K562 (cell line): Measurements from ENCODE around the gene PPP1R12C. TPM values are rescaled to one million over a fixed set of nuclear protein-coding genes. Genes with fewer than 3 reads are reported as not detected.

Experiments used
- ATAC-seq: fragments of 200-7000 bp; cut with Tn5 transposase; 3 replicates; pipeline ENCODE4 v1.9.1; 2020; ENCODE audit warnings: moderate library complexity
- BruUV-seq: library from RNA; stranded (reverse); fragments of 400-500 nt; replicated peaks from 2 replicates; lab custom pipeline; 2021; lab: Mats Ljungman, UMichigan
- CTCF ChIA-PET: fragments of 300-600 bp; formaldehyde crosslinking; extraction: SDS; loops from one replicate; lab custom pipeline; 2021; ENCODE audit warnings: low intra/inter-chr PET ratio; lab: Yijun Ruan, JAX
- POLR2A ChIA-PET: fragments of 300-600, 350-650 bp; sonication (Branson Sonifier 250); formaldehyde crosslinking; extraction: SDS; loops from one replicate; lab custom pipeline; 2021; ENCODE audit warnings: antibody characterized with exemption, inconsistent platforms; lab: Yijun Ruan, JAX
- DNase-seq, 4 experiments: peaks; one replicate each; pipeline versions ENCODE4 v3.0.0 to v3.0.0-alpha.2; 2011 to 2018; ENCODE audit warnings: low spot score in 3 of 4, mixed read lengths in 3 of 4; ENCODE audit errors: extremely low read depth in 1 of 4
- FAIRE-seq: peaks from 2 replicates; lab custom pipeline; 2011; peaks lifted over from hg19 to GRCh38; lab: Jason Lieb, UNC
- H2AFZ ChIP-seq: 2 replicates; pipeline ENCODE4 v1.6.0; 2011; ENCODE audit warnings: low read depth, low read length, control low read depth, inconsistent platforms
- H3K27ac ChIP-seq: fragments of 200-600 bp; 3 replicates; pipeline ENCODE4 v1.8.0; 2011; ENCODE audit warnings: low read depth, mild to moderate bottlenecking, control low read depth, inconsistent platforms, low read length, moderate library complexity, mixed read lengths; ENCODE audit errors: extremely low read depth
- H3K27me3 ChIP-seq, 2 experiments: fragments of 300-600 bp in 1 of 2; 2 replicates in 1 of 2; 3 replicates in 1 of 2; pipeline versions ENCODE4 v1.6.0 to v1.8.0; 2011; ENCODE audit warnings: inconsistent platforms in 2 of 2, low read length in 2 of 2, mild to moderate bottlenecking in 1 of 2, mixed read lengths in 1 of 2, moderate library complexity in 1 of 2; ENCODE audit not compliant: control insufficient read depth in 2 of 2, insufficient read depth in 2 of 2
- H3K36me3 ChIP-seq: fragments of 300-600 bp; 3 replicates; pipeline ENCODE4 v1.8.0; 2011; ENCODE audit warnings: mild to moderate bottlenecking, low read length, inconsistent platforms; ENCODE audit not compliant: control insufficient read depth, insufficient read depth
- H3K4me1 ChIP-seq, 2 experiments: fragments of 200-600 bp in 1 of 2; replicated peaks in 1 of 2; 2 replicates in 1 of 2; 3 replicates in 1 of 2; pipeline versions ENCODE4 v1.5.1 to v1.8.0; 2011; ENCODE audit warnings: inconsistent platforms in 2 of 2, low read length in 2 of 2, mild to moderate bottlenecking in 1 of 2, mixed read lengths in 1 of 2, moderate library complexity in 1 of 2; ENCODE audit not compliant: control insufficient read depth in 2 of 2, insufficient read depth in 2 of 2
- H3K4me2 ChIP-seq: 2 replicates; pipeline ENCODE4 v1.6.1; 2011; ENCODE audit warnings: low read length, control low read depth, inconsistent platforms, mixed read lengths; ENCODE audit not compliant: insufficient read depth
- H3K4me3 ChIP-seq: fragments of 200-600 bp; sonication (generic), shearing (Covaris generic); 2 replicates; pipeline ENCODE4 v1.5.1; 2016; ENCODE audit warnings: control low read depth, inconsistent platforms
- H3K79me2 ChIP-seq: fragments of 200-600 bp; 3 replicates; pipeline ENCODE4 v1.8.0; 2011; ENCODE audit warnings: low read length, inconsistent platforms; ENCODE audit not compliant: control insufficient read depth, insufficient read depth
- H3K9ac ChIP-seq, 2 experiments: 2 replicates each; pipeline versions ENCODE4 v1.6.0 to v1.6.1; 2011; ENCODE audit warnings: low read depth in 2 of 2, low read length in 2 of 2, control low read depth in 1 of 2, inconsistent platforms in 1 of 2, mild to moderate bottlenecking in 1 of 2, mixed read lengths in 1 of 2; ENCODE audit not compliant: insufficient read depth in 1 of 2
- H3K9me1 ChIP-seq: one replicate; pipeline ENCODE4 v1.6.0; 2011; ENCODE audit warnings: inconsistent platforms, mild to moderate bottlenecking, low read length, moderate library complexity; ENCODE audit not compliant: control insufficient read depth, insufficient read depth
- H3K9me3 ChIP-seq: replicated peaks from 2 replicates; pipeline ENCODE4 v1.5.1; 2011; ENCODE audit warnings: low read depth, low read length, inconsistent platforms; ENCODE audit not compliant: control insufficient read depth, insufficient read depth
- H4K20me1 ChIP-seq: replicated peaks from 2 replicates; pipeline ENCODE4 v1.6.1; 2011; ENCODE audit warnings: low read length, inconsistent platforms, mixed read lengths; ENCODE audit not compliant: control insufficient read depth, insufficient read depth
- CBX1 ChIP-seq: sonication (generic); IDR thresholded peaks from 2 replicates; pipeline ENCODE4 v1.6.1; 2016; ENCODE audit warnings: antibody characterized with exemption, low read depth, mild to moderate bottlenecking
- CREM ChIP-seq: IDR thresholded peaks from 2 replicates; pipeline ENCODE4 v1.6.1; 2014; ENCODE audit warnings: antibody characterized with exemption, low read depth
- ILK ChIP-seq: fragments of 450-650 bp; IDR thresholded peaks from 2 replicates; pipeline ENCODE4 v1.6.1; 2016; ENCODE audit warnings: missing genetic modification characterization, low read depth, mild to moderate bottlenecking, missing compliant biosample characterization, moderate library complexity, borderline replicate concordance
- MEF2D ChIP-seq: conservative IDR thresholded peaks from 2 replicates; pipeline ENCODE4 v1.6.1; 2016; ENCODE audit warnings: low read depth, missing genetic modification characterization, missing compliant biosample characterization
- MTA2 ChIP-seq: fragments of 450-650 bp; IDR thresholded peaks from 2 replicates; pipeline ENCODE4 v1.6.1; 2016; ENCODE audit warnings: low read depth
- NFIC ChIP-seq: fragments of 450-650 bp; IDR thresholded peaks from 2 replicates; pipeline ENCODE4 v1.6.1; 2017; ENCODE audit warnings: mild to moderate bottlenecking, inconsistent platforms
- NR2C2 ChIP-seq, 2 experiments: fragments of 200-800 bp in 1 of 2; sonication (Bioruptor generic) in 1 of 2; sonication (generic) in 1 of 2; formaldehyde crosslinking in 1 of 2; IDR thresholded peaks; 2 replicates each; pipeline versions ENCODE4 v1.6.1 to v1.8.0; 2016 to 2022; ENCODE audit warnings: mild to moderate bottlenecking in 1 of 2, missing compliant biosample characterization in 1 of 2, missing genetic modification characterization in 1 of 2, missing genetic modification reagents in 1 of 2
- NR2F6 ChIP-seq: fragments of 450-650 bp; formaldehyde crosslinking; IDR thresholded peaks from 2 replicates; pipeline ENCODE4 v1.4.0; 2020; ENCODE audit warnings: mild to moderate bottlenecking
- PTTG1 ChIP-seq: fragments of 450-650 bp; IDR thresholded peaks from 2 replicates; pipeline ENCODE4 v1.6.1; 2016; ENCODE audit warnings: low read depth, mild to moderate bottlenecking, missing genetic modification characterization, missing compliant biosample characterization
- RAD51 ChIP-seq: fragments of 450-650 bp; IDR thresholded peaks from 2 replicates; pipeline ENCODE4 v1.7.1; 2016; ENCODE audit warnings: low read depth, mild to moderate bottlenecking, borderline replicate concordance
- RBBP5 ChIP-seq: fragments of 200-600 bp; sonication (generic); IDR thresholded peaks from 2 replicates; pipeline ENCODE4 v1.6.1; 2012; ENCODE audit warnings: borderline replicate concordance, mild to moderate bottlenecking, low read length, control low read depth, inconsistent platforms; ENCODE audit not compliant: insufficient read depth, poor library complexity, severe bottlenecking
- RBM22 ChIP-seq: fragments of 200-400 bp; formaldehyde crosslinking; IDR thresholded peaks from 2 replicates; pipeline ENCODE4 v1.6.1; 2018; ENCODE audit warnings: low read length, low read depth; ENCODE audit not compliant: poor library complexity, severe bottlenecking
- SREBF1 ChIP-seq: fragments of 150-350 bp; IDR thresholded peaks from 2 replicates; pipeline ENCODE4 v1.6.1; 2014; ENCODE audit warnings: antibody characterized with exemption, low read depth, low read length, borderline replicate concordance
- SUPT5H ChIP-seq: fragments of 450-650 bp; IDR thresholded peaks from 2 replicates; pipeline ENCODE4 v1.6.1; 2016
- TARDBP ChIP-seq: fragments of 450-650 bp; IDR thresholded peaks from 2 replicates; pipeline ENCODE4 v1.6.1; 2016
- ZNF239 ChIP-seq: fragments of 250-450 bp; sonication (Bioruptor Pico); IDR thresholded peaks from 2 replicates; pipeline ENCODE4 v1.4.0; 2020; ENCODE audit warnings: mild to moderate bottlenecking
- WGBS: fragments of 100-300 bp; shearing (Covaris generic); methylation state at CpG from one replicate; pipeline ENCODE4 v1.1.6; 2016; ENCODE audit warnings: low coverage, mixed read lengths; ENCODE audit not compliant: insufficient coverage; ENCODE audit errors: missing lambda C conversion rate; 5-methylcytosine and 5-hydroxymethylcytosine counted together
- in situ Hi-C: fragments of 300-500 bp; cut with MboI; formaldehyde crosslinking; loops from 4 replicates; pipeline ENCODE4 v1.15.0; 2018; ENCODE audit warnings: inconsistent platforms, mixed read lengths
- intact Hi-C: fragments of 100-400 bp; cut with micrococcal nuclease; formaldehyde crosslinking; loops from 2 replicates; pipeline ENCODE4 v1.14.2; 2022
- polyA plus RNA-seq, 8 experiments: library from polyadenylated mRNA; depleted of rRNA in 4 of 8; stranded (reverse) in 5 of 8; unstranded in 3 of 8; fragments of >200 nt; fragmentation: Nextera tagmentation in 2 of 8; fragmentation: Illumina TruSeq in 1 of 8; extraction: Ambion mirVana in 2 of 8; extraction: Trizol in 1 of 8; gene quantifications; 2 replicates each; pipeline versions ENCODE4 v1.2.1 to v1.2.3, GENCODE V29; 2011 to 2014; ENCODE audit warnings: inconsistent platforms in 1 of 8, missing spikeins in 1 of 8
- total RNA-seq, 7 experiments: library from RNA; depleted of rRNA in 6 of 7; stranded (reverse); fragments of >200 nt in 6 of 7; fragmentation: Illumina TruSeq in 2 of 7; extraction: Trizol in 2 of 7; gene quantifications; 2 replicates each; pipeline versions ENCODE4 v1.2.1 to v1.2.3, GENCODE V29; 2011 to 2021; ENCODE audit warnings: low replicate concordance in 1 of 7
- TF ChIP-seq, protein P1 (sequence below): fragments of 250-450 bp; sonication (Bioruptor Pico); IDR thresholded peaks from 2 replicates; pipeline ENCODE4 v1.8.0; 2022; ENCODE audit warnings: moderate library complexity, mild to moderate bottlenecking, inconsistent platforms
- TF ChIP-seq, protein P2 (sequence below): fragments of 200-800 bp; sonication (Bioruptor generic); IDR thresholded peaks from 2 replicates; pipeline ENCODE4 v1.6.1; 2017; ENCODE audit warnings: missing genetic modification characterization, missing compliant biosample characterization
- TF ChIP-seq, protein P3 (sequence below), 2 experiments: fragments of 450-650 bp in 1 of 2; sonication (generic) in 1 of 2; formaldehyde crosslinking in 1 of 2; IDR thresholded peaks in 1 of 2; conservative IDR thresholded peaks in 1 of 2; 2 replicates each; pipeline versions ENCODE4 v1.6.1 to v1.8.1; 2016 to 2023; ENCODE audit warnings: mild to moderate bottlenecking in 2 of 2, moderate library complexity in 2 of 2, inconsistent platforms in 1 of 2, missing genetic modification reagents in 1 of 2

The PPP1R12C gene
- total and polyA plus RNA-seq, 9 of the 15 experiments (the other 6 are each of a cell fraction or from before 2014, with no cell fraction given), result 1.8 to 136 (median 33.7) TPM

DNA sequence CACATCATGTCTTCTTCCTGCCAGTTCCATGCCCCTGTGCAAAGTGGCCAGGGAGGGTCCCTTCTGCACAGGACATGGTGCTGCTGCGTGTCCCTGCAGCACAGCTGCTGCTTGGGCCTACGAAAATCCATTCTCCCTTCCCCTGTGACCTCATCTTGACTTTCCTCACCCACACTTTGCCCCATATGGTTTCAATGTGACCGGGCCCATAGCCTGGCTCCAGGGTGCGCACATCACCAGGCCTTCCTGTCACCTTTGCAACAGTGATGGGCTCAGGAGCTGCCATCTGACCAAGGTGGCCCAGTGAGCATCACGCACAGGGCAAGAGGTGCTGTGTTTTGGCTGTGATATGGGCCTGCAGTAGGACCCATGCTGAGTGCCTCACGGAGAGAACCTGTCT is 10.8 kb downstream of the PPP1R12C start (continued):
- TF ChIP-seq, protein P1, sequence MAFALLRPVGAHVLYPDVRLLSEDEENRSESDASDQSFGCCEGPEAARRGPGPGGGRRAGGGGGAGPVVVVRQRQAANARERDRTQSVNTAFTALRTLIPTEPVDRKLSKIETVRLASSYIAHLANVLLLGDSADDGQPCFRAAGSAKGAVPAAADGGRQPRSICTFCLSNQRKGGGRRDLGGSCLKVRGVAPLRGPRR (CRISPR knock-in tag), result no peak
- TF ChIP-seq, protein P2, sequence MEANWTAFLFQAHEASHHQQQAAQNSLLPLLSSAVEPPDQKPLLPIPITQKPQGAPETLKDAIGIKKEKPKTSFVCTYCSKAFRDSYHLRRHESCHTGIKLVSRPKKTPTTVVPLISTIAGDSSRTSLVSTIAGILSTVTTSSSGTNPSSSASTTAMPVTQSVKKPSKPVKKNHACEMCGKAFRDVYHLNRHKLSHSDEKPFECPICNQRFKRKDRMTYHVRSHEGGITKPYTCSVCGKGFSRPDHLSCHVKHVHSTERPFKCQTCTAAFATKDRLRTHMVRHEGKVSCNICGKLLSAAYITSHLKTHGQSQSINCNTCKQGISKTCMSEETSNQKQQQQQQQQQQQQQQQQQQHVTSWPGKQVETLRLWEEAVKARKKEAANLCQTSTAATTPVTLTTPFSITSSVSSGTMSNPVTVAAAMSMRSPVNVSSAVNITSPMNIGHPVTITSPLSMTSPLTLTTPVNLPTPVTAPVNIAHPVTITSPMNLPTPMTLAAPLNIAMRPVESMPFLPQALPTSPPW (CRISPR knock-in tag), result no peak
- TF ChIP-seq ILK (tag) (no peak), SUPT5H (0 out of 2 replicates have a peak, but pooled peaks have one; percentile 21)

DNA sequence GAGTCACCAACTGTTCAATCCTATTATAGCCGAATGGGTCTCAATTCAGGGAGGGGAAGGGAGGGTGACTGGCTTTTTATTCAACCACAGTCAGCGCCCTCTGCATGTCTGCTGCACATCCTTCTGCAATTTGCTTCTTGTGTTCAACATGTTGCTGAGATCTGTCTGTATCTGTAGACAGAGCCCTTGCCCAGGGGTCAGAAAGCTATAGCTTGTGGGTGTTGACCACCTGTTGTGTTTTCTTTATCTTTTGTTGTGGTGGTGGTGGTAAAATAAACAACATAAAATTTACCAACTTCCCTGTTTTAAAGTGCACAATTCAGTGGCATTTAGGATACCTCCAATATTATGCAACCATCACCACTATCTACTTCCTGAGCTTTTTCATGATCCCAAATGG is 12.2 kb downstream of the PPP1R12C start:
- intact Hi-C loops, result no loop called here
- Histone ChIP-seq H3K79me2 (peaks cover 19% of the 10 kb centered on the region), H3K4me2 (no peak overlapping the region), H3K9me1 (peaks cover under 1% of the 10 kb centered on the region), H2AFZ (no peak overlapping the region), H3K27ac (no peak overlapping the region), H3K27me3 (no peaks in the 10 kb centered on the region), H3K9me3 (no peaks in the 10 kb centered on the region), H3K36me3 (peaks cover 64% of the 10 kb centered on the region; the same call in 2 of the 3 replicates), H3K4me3 (no peak overlapping the region), H4K20me1 (peaks cover 4% of the 10 kb centered on the region; the same call in 1 of the 2 replicates), H3K9ac (no peak overlapping the region), H3K4me1 (peaks cover 2 to 18% of the 10 kb centered on the region in 2 experiments; a peak in 3 of 5 replicates)
- ChIA-PET CTCF (no interaction called here), POLR2A (interaction anchor here (1.3 kb wide), 1 partner anchor 10 kb away, joined by 3 read pairs; no protein-coding TSS in a partner anchor)
- FAIRE-seq, result peak; percentile 6
- in situ Hi-C loops, result no loop called here
- DNase-seq, result no peak
- no TSS peak for BruUV-seq
- 60% methylated on average over 2 of the region's 2 CpGs for WGBS
- TF ChIP-seq MTA2 (no peak), NR2F6 (CRISPR knock-in tag) (no peak), ZNF239 (CRISPR knock-in tag) (no peak), NFIC (no peak), RAD51 (no peak), SREBF1 (no peak), CREM (no peak), MEF2D (tag) (no peak), TARDBP (no peak), CBX1 (no peak), RBBP5 (no peak), RBM22 (no peak), NR2C2 (CRISPR knock-in tag; IDR thresholded peaks at IDR 0.05) (no peak), NR2C2 (tag; IDR thresholded peaks at IDR 0.05) (no peak), PTTG1 (tag) (no peak)
- TF ChIP-seq, protein P3, sequence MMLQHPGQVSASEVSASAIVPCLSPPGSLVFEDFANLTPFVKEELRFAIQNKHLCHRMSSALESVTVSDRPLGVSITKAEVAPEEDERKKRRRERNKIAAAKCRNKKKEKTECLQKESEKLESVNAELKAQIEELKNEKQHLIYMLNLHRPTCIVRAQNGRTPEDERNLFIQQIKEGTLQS (IDR thresholded peaks at IDR 0.05), result no peak
- TF ChIP-seq, protein P3 (CRISPR knock-in tag; conservative IDR thresholded peaks at IDR 0.05), result no peak
- 0 out of 3 replicates have a peak, but pooled peaks have one; percentile 20 for ATAC-seq
